ENCODE results near the gene FBXL7. TPM values are rescaled to one million over a fixed set of nuclear protein-coding genes. Genes with fewer than 3 reads are reported as not detected.

FBXL7 gene
- total and polyA plus RNA-seq, 10 donors = 1.1 to 12.9 (median 8.3) TPM

DNA sequence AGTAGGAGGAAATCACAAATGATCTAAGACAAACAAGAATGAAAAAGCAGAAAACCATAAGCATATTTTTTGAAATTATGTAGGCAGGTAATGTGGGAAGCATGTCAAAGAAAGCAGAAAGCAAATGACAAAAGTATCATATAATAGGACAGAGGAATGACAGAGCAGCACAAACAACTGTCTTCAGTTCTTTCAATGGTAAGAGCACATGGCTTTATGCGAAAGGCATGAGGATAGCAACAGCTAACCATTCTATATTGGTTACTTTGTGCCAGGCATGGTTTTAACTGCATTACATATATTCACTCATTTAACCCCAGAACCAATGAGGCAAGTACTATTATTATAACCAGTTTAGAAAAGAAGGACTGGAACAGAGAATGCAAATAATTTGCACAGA lies 137.4 kb downstream of the FBXL7 start:
- H3K27ac ChIP-seq = no peak overlapping the region
- WGBS, 5 donors = 81 to 94% (median 93%) methylated on average over 1 of the region's 1 CpG
- intact Hi-C loops (cut with DNase I; ENCODE audit: low total_unique reads) = no loop called here
- H3K36me3 ChIP-seq = no peaks in the 10 kb centered on the region
- H3K9me3 ChIP-seq = peaks cover 0 to 10% (median 0%) of the 10 kb centered on the region in 8 donors
- no peak for DNase-seq
- H3K27me3 ChIP-seq (replicated peaks in 1 of 7) = no peaks in the 10 kb centered on the region
- no peaks in the 10 kb centered on the region for H3K4me1 ChIP-seq
- no peak for TF ChIP-seq POLR2AphosphoS5 (IDR thresholded peaks at IDR 0.05)
- no peak for TF ChIP-seq POLR2A (IDR thresholded peaks at IDR 0.05)
- no peak for TF ChIP-seq CTCF (IDR thresholded peaks at IDR 0.05 in 8 of 11, conservative IDR thresholded peaks at IDR 0.05 in 3 of 11)
- no peak overlapping the region for H3K4me3 ChIP-seq

- intact Hi-C loops (cut with DNase I; ENCODE audit: low total_unique reads) = no loop called here
- Histone ChIP-seq H3K9me3 (peaks cover 0 to 10% (median 0%) of the 10 kb centered on the region in 8 donors), H3K36me3 (no peaks in the 10 kb centered on the region), H3K27me3 (replicated peaks in 1 of 7) (no peaks in the 10 kb centered on the region), H3K27ac (no peak overlapping the region), H3K4me3 (no peak overlapping the region), H3K4me1 (no peaks in the 10 kb centered on the region)
- TF ChIP-seq POLR2AphosphoS5 (IDR thresholded peaks at IDR 0.05) (no peak), POLR2A (IDR thresholded peaks at IDR 0.05) (no peak), CTCF (IDR thresholded peaks at IDR 0.05 in 8 of 11, conservative IDR thresholded peaks at IDR 0.05 in 3 of 11) (no peak)
- no peak for DNase-seq
- 70 to 82% (median 78%) methylated on average over 2 of the region's 2 CpGs for WGBS, 5 donors
These were observed 137.9 kb downstream of the FBXL7 start for GRCh38 chr5:15637886-15638285.

DNA sequence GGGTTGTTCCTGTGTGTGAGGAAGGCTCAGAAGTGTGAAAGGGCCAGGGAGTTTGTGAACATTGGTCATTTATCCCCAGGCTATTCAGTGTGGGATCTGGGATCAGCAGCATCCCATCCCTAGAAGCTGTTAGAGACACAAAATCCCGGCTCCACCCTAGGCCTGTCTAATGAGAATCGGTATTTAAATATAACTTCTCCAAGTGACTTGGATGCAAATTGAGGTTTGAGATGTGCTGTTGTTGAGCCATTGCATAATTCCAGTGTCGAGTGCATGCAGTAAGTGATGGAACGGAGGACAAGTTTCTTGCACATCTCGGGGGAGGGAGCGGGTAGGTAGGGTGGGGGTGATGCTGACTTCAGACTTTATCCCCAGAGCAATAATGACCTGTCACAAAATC lies 138.3 kb downstream of the FBXL7 start:
- no peaks in the 10 kb centered on the region for H3K36me3 ChIP-seq
- TF ChIP-seq CTCF (IDR thresholded peaks at IDR 0.05 in 8 of 11, conservative IDR thresholded peaks at IDR 0.05 in 3 of 11) (no peak), POLR2A (IDR thresholded peaks at IDR 0.05) (no peak), POLR2AphosphoS5 (IDR thresholded peaks at IDR 0.05) (no peak)
- intact Hi-C loops (cut with DNase I; ENCODE audit: low total_unique reads) = no loop called here
- no peaks in the 10 kb centered on the region for H3K4me1 ChIP-seq
- peaks cover 0 to 10% (median 0%) of the 10 kb centered on the region in 8 donors for H3K9me3 ChIP-seq
- WGBS, 5 donors = 93 to 95% (median 94%) methylated on average over 6 of the region's 6 CpGs
- DNase-seq = no peak
- H3K27me3 ChIP-seq (replicated peaks in 1 of 7) = no peaks in the 10 kb centered on the region
- H3K27ac ChIP-seq = no peak overlapping the region
- H3K4me3 ChIP-seq = no peak overlapping the region

GRCh38 chr5:15639288-15639687 lies 139.3 kb downstream of the FBXL7 start:
- no peaks in the 10 kb centered on the region for H3K27me3 ChIP-seq (replicated peaks in 1 of 7)
- H3K9me3 ChIP-seq = peaks cover 0 to 10% (median under 1%) of the 10 kb centered on the region in 8 donors
- H3K4me3 ChIP-seq = no peak overlapping the region
- DNase-seq = no peak
- no peaks in the 10 kb centered on the region for H3K36me3 ChIP-seq
- H3K4me1 ChIP-seq = no peaks in the 10 kb centered on the region
- intact Hi-C loops (cut with DNase I; ENCODE audit: low total_unique reads) = no loop called here
- WGBS, 5 donors = 53 to 69% (median 56%) methylated on average over 2 of the region's 2 CpGs
- H3K27ac ChIP-seq = no peak overlapping the region
- no peak for TF ChIP-seq CTCF (IDR thresholded peaks at IDR 0.05 in 8 of 11, conservative IDR thresholded peaks at IDR 0.05 in 3 of 11)

All from spleen (tissue), 11 donors.